ENCODE measurements around the gene UBQLNL. TPM values are rescaled to one million over a fixed set of nuclear protein-coding genes. Genes with fewer than 3 reads are reported as not detected.

Gene UBQLNL
- total and polyA plus RNA-seq, 2 of the 4 experiments (the other 2 are of a cell fraction), result 0.18 to 0.48 TPM

- H3K4ac ChIP-seq (ENCODE audit: low read depth, low read length), result no peak within 1 kb of the TSS
- no peak within 1 kb of the TSS for H2AK9ac ChIP-seq (replicated peaks; ENCODE audit: low read depth, low read length, poor library complexity)
- no peak within 1 kb of the TSS for H2AK5ac ChIP-seq (ENCODE audit: low read depth, low read length)
- no peaks in the 10 kb centered on the region for H3K79me1 ChIP-seq (ENCODE audit: low read depth in 1 of 2, low read length in 2 of 2)
- ATAC-seq (ENCODE audit: low read depth) (no peak), DNase-seq (no peak)
- no TSS peak for BruUV-seq (replicated peaks)
- no peaks in the 10 kb centered on the region for H3K9me1 ChIP-seq (ENCODE audit: insufficient read depth, low read length)
- H4K8ac ChIP-seq (ENCODE audit: low read depth in 2 of 2, low read length in 2 of 2), result no peak within 1 kb of the TSS
- TF ChIP-seq FOS (IDR thresholded peaks at IDR 0.05; ENCODE audit: low read depth, low read length) (no peak), RCOR1 (IDR thresholded peaks at IDR 0.05; ENCODE audit: insufficient replicate concordance, low read length) (no peak), POLR2A (IDR thresholded peaks at IDR 0.05; ENCODE audit: low read depth, low read length) (no peak), USF2 (IDR thresholded peaks at IDR 0.05; ENCODE audit: low read depth, low read length) (no peak), RAD21 (IDR thresholded peaks at IDR 0.05; ENCODE audit: low read length) (no peak), ELK1 (IDR thresholded peaks at IDR 0.05; ENCODE audit: borderline replicate concordance, low read depth, low read length) (no peak), NFE2L2 (IDR thresholded peaks at IDR 0.05; ENCODE audit: low read depth, low read length) (no peak), SMC3 (IDR thresholded peaks at IDR 0.05; ENCODE audit: low read depth, low read length) (no peak), CTCF (conservative IDR thresholded peaks at IDR 0.05; ENCODE audit: low read depth, low read length) (no peak), BHLHE40 (IDR thresholded peaks at IDR 0.05; ENCODE audit: low read depth, low read length) (no peak), MAFK (IDR thresholded peaks at IDR 0.05; ENCODE audit: low read depth, low read length) (no peak), CHD1 (IDR thresholded peaks at IDR 0.05; ENCODE audit: low read depth, low read length) (no peak), MAZ (IDR thresholded peaks at IDR 0.05; ENCODE audit: borderline replicate concordance, low read depth, low read length) (no peak), RFX5 (IDR thresholded peaks at IDR 0.05; ENCODE audit: low read depth, low read length) (no peak)
- no peak within 1 kb of the TSS for H3K23ac ChIP-seq (ENCODE audit: low read depth, low read length)
- H3K14ac ChIP-seq (replicated peaks; ENCODE audit: low read depth, low read length), result no peak within 1 kb of the TSS
- dilution Hi-C loops (cut with HindIII; ENCODE audit: low sequenced_read_pairs, unreplicated experiment) (no loop called here), intact Hi-C loops (cut with micrococcal nuclease) (no loop called here), in situ Hi-C loops (cut with MboI; ENCODE audit: low sequenced_read_pairs) (no loop called here)
- no peak within 1 kb of the TSS for H3K27ac ChIP-seq (ENCODE audit: insufficient read depth, low read length)
- no peak within 1 kb of the TSS for H3K9ac ChIP-seq (ENCODE audit: low read depth, low read length)
- H3K27me3 ChIP-seq (ENCODE audit: control insufficient read depth, insufficient read depth, low read length), result no peaks in the 10 kb centered on the region
- CTCF ChIA-PET, result interaction anchor here (0.6 kb wide), 1 partner anchor 30 kb away, joined by 3 read pairs; no protein-coding TSS in a partner anchor
- H2BK20ac ChIP-seq (ENCODE audit: low read depth, low read length), result no peak within 1 kb of the TSS
- H3K9me3 ChIP-seq (ENCODE audit: control insufficient read depth, insufficient read depth, low read length), result no peaks in the 10 kb centered on the region
- H2AFZ ChIP-seq (replicated peaks; ENCODE audit: low read length, poor library complexity), result no peak within 1 kb of the TSS
- no peaks in the 10 kb centered on the region for H3K36me3 ChIP-seq (ENCODE audit: control insufficient read depth, insufficient read depth, low read length)
- H3K4me1 ChIP-seq (ENCODE audit: control insufficient read depth, insufficient read depth, low read length), result no peaks in the 10 kb centered on the region
- H2BK120ac ChIP-seq (ENCODE audit: low read depth, low read length), result no peak within 1 kb of the TSS
- no peak within 1 kb of the TSS for H3K56ac ChIP-seq (ENCODE audit: extremely low read depth, insufficient read depth, low read length)
- no peak within 1 kb of the TSS for H4K91ac ChIP-seq (ENCODE audit: insufficient read depth, low read depth, low read length)
- H4K20me1 ChIP-seq (ENCODE audit: insufficient read depth, low read length), result no peaks in the 10 kb centered on the region
- H2BK5ac ChIP-seq (ENCODE audit: low read depth, low read length, poor library complexity, severe bottlenecking), result no peak within 1 kb of the TSS
- no peak within 1 kb of the TSS for H3K4me3 ChIP-seq (ENCODE audit: insufficient read depth, low read depth, low read length)
- no peak within 1 kb of the TSS for H3K4me2 ChIP-seq (ENCODE audit: low read depth, low read length)
- no peak within 1 kb of the TSS for H4K5ac ChIP-seq (ENCODE audit: low read depth, low read length)
- no peak within 1 kb of the TSS for H2BK15ac ChIP-seq (ENCODE audit: low read depth, low read length)
- POLR2A ChIA-PET (ENCODE audit: unreplicated experiment), result no interaction called here
- no peak within 1 kb of the TSS for H3K18ac ChIP-seq (ENCODE audit: low read depth, low read length)
Observed at GRCh38 chr11:5488385-5488784, 28.1 kb downstream of the UBQLNL start, which contains the start of gene OR52D1. TSS of gene OR52D1 (plus strand) at chr11:5488685. CDS start at chr11:5488707, 22 bp downstream.

Measured in IMR-90 (cell line).